Measurements from ENCODE around the gene TRIM3.
A peak's percentile ranks its signal among the peaks of the same experiment; 100 is the strongest.

Gene TRIM3

GRCh38 chr11:6468712-6469495, 4.8 kb downstream of the TRIM3 start:
- 0 out of 2 replicates have a peak overlapping the region, but pooled peaks have one; percentile 39 for H2AFZ ChIP-seq (ENCODE audit: low read depth, low read length)
- H3K4me3 ChIP-seq (ENCODE audit: low read length): peak overlapping the region; percentile 3; the same call in 1 of the 2 replicates
- no peak overlapping the region for H3K27ac ChIP-seq (ENCODE audit: low read length)
- no peak for TF ChIP-seq CTCF (IDR thresholded peaks at IDR 0.05; ENCODE audit: low read depth, low read length)
- TF ChIP-seq EZH2phosphoT487 (IDR thresholded peaks at IDR 0.05; ENCODE audit: low read depth): no peak
- H3K36me3 ChIP-seq (replicated peaks; ENCODE audit: low read depth, low read length): no peaks in the 10 kb centered on the region
- 0 out of 2 replicates have a peak, but pooled peaks cover 3% of the 10 kb centered on the region for H3K27me3 ChIP-seq (ENCODE audit: low read depth, low read length)
- H3K79me2 ChIP-seq (ENCODE audit: low read length): no peaks in the 10 kb centered on the region
- H4K20me1 ChIP-seq (ENCODE audit: insufficient read depth, low read length): no peaks in the 10 kb centered on the region
- no peak overlapping the region; the same call in 1 of the 2 replicates for H3K9ac ChIP-seq (ENCODE audit: low read length)
- H3K9me3 ChIP-seq (ENCODE audit: insufficient read depth, low read length): no peaks in the 10 kb centered on the region
- H3K4me2 ChIP-seq (ENCODE audit: low read length): peak overlapping the region; percentile 37
- H3K4me1 ChIP-seq (ENCODE audit: low read length): peaks cover 19% of the 10 kb centered on the region

- no peaks in the 10 kb centered on the region for H3K27me3 ChIP-seq (ENCODE audit: low read depth, low read length)
- no peak overlapping the region for H3K4me2 ChIP-seq (ENCODE audit: low read length)
- TF ChIP-seq EZH2phosphoT487 (IDR thresholded peaks at IDR 0.05; ENCODE audit: low read depth) (no peak), CTCF (IDR thresholded peaks at IDR 0.05; ENCODE audit: low read depth, low read length) (no peak)
- no peaks in the 10 kb centered on the region for H3K79me2 ChIP-seq (ENCODE audit: low read length)
- H3K27ac ChIP-seq (ENCODE audit: low read length): no peak overlapping the region
- no peaks in the 10 kb centered on the region for H4K20me1 ChIP-seq (ENCODE audit: insufficient read depth, low read length)
- H3K9ac ChIP-seq (ENCODE audit: low read length): no peak overlapping the region
- no peaks in the 10 kb centered on the region for H3K4me1 ChIP-seq (ENCODE audit: low read length)
- H2AFZ ChIP-seq (ENCODE audit: low read depth, low read length): no peak overlapping the region
- no peak overlapping the region for H3K4me3 ChIP-seq (ENCODE audit: low read length)
- H3K9me3 ChIP-seq (ENCODE audit: insufficient read depth, low read length): no peaks in the 10 kb centered on the region
- no peaks in the 10 kb centered on the region for H3K36me3 ChIP-seq (replicated peaks; ENCODE audit: low read depth, low read length)
Observed at GRCh38 chr11:6459099-6459450, 14.7 kb downstream of the TRIM3 start.

- no peaks in the 10 kb centered on the region for H3K4me1 ChIP-seq (ENCODE audit: low read length)
- H3K4me2 ChIP-seq (ENCODE audit: low read length): no peak overlapping the region
- no peaks in the 10 kb centered on the region for H3K79me2 ChIP-seq (ENCODE audit: low read length)
- no peak overlapping the region for H3K27ac ChIP-seq (ENCODE audit: low read length)
- H3K36me3 ChIP-seq (replicated peaks; ENCODE audit: low read depth, low read length): no peaks in the 10 kb centered on the region
- no peak for TF ChIP-seq CTCF (IDR thresholded peaks at IDR 0.05; ENCODE audit: low read depth, low read length)
- no peak for TF ChIP-seq EZH2phosphoT487 (IDR thresholded peaks at IDR 0.05; ENCODE audit: low read depth)
- no peak overlapping the region for H3K9ac ChIP-seq (ENCODE audit: low read length)
- H3K9me3 ChIP-seq (ENCODE audit: insufficient read depth, low read length): no peaks in the 10 kb centered on the region
- H2AFZ ChIP-seq (ENCODE audit: low read depth, low read length): no peak overlapping the region
- H3K4me3 ChIP-seq (ENCODE audit: low read length): no peak overlapping the region
- H4K20me1 ChIP-seq (ENCODE audit: insufficient read depth, low read length): no peaks in the 10 kb centered on the region
- no peaks in the 10 kb centered on the region for H3K27me3 ChIP-seq (ENCODE audit: low read depth, low read length)
Observed at GRCh38 chr11:6458352-6459098, 15.2 kb downstream of the TRIM3 start.

- no peak overlapping the region for H3K27ac ChIP-seq (ENCODE audit: low read length)
- no peak overlapping the region for H3K9ac ChIP-seq (ENCODE audit: low read length)
- H3K4me3 ChIP-seq (ENCODE audit: low read length): no peak overlapping the region
- H3K4me1 ChIP-seq (ENCODE audit: low read length): no peaks in the 10 kb centered on the region
- H3K27me3 ChIP-seq (ENCODE audit: low read depth, low read length): no peaks in the 10 kb centered on the region
- H4K20me1 ChIP-seq (ENCODE audit: insufficient read depth, low read length): no peaks in the 10 kb centered on the region
- H3K4me2 ChIP-seq (ENCODE audit: low read length): no peak overlapping the region
- no peak overlapping the region for H2AFZ ChIP-seq (ENCODE audit: low read depth, low read length)
- no peaks in the 10 kb centered on the region for H3K79me2 ChIP-seq (ENCODE audit: low read length)
- H3K9me3 ChIP-seq (ENCODE audit: insufficient read depth, low read length): no peaks in the 10 kb centered on the region
- no peaks in the 10 kb centered on the region for H3K36me3 ChIP-seq (replicated peaks; ENCODE audit: low read depth, low read length)
- TF ChIP-seq EZH2phosphoT487 (IDR thresholded peaks at IDR 0.05; ENCODE audit: low read depth) (no peak), CTCF (IDR thresholded peaks at IDR 0.05; ENCODE audit: low read depth, low read length) (no peak)
Observed at GRCh38 chr11:6457581-6458320, 16.0 kb downstream of the TRIM3 start.

Measured in OCI-LY3 (cell line).